ENCODE data around the gene MUC21.
"Not testable (repeated sequence)": the region's sequence is repeated elsewhere in the genome, so short reads cannot be mapped to it uniquely, and the experiment has no call there.

Gene MUC21

DNA sequence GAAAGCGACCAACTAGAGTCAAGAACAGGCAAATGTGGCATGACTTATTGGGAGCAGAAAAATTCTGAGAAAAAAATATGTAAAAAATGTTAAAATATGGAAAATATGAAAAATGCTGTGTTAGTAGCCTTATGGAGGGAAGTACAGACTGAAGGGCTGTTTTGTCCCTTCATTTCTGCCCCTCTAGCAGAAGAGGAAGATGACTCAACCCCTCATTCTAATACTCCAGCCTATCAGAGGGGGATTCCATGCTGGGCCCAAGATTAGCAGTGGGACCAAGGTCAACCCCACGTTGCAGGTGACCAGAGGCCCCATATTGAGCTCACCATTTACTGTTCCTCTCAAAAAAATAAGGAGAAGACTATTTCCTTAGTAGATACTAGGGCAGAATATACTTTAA is 8.4 kb downstream of the MUC21 start:
- H3K79me1 ChIP-seq (ENCODE audit: low read length) = peaks cover 2% of the 10 kb centered on the region
- no peaks in the 10 kb centered on the region for H3K36me3 ChIP-seq (ENCODE audit: control insufficient read depth in 1 of 2, insufficient read depth in 2 of 2, low read length in 2 of 2)
- no peak for DNase-seq
- H2AFZ ChIP-seq (ENCODE audit: insufficient read depth, low read length, poor library complexity) = no peak overlapping the region
- no peak overlapping the region for H2AK5ac ChIP-seq (ENCODE audit: low read length)
- no peak overlapping the region for H2BK12ac ChIP-seq (ENCODE audit: low read length)
- H2BK120ac ChIP-seq (ENCODE audit: insufficient read depth, low read length, poor library complexity) = no peak overlapping the region
- H4K91ac ChIP-seq (ENCODE audit: low read depth, low read length) = no peak overlapping the region
- no CpG with 5 or more reads among the region's 2 CpGs for WGBS (ENCODE audit: extremely low coverage, insufficient coverage, insufficient read length)
- H4K8ac ChIP-seq (ENCODE audit: low read depth, low read length) = no peak overlapping the region
- H2BK5ac ChIP-seq (ENCODE audit: low read depth, low read length, poor library complexity) = no peak overlapping the region
- no peak overlapping the region for H3K14ac ChIP-seq (ENCODE audit: low read length)
- H3K9me3 ChIP-seq (ENCODE audit: insufficient read depth, low read depth, low read length) = no peaks in the 10 kb centered on the region
- no peak overlapping the region for H3K18ac ChIP-seq (ENCODE audit: low read length)
- H3K27me3 ChIP-seq (ENCODE audit: insufficient read depth, low read length) = no peaks in the 10 kb centered on the region
- no peak overlapping the region for H3K4me2 ChIP-seq (ENCODE audit: low read length)
- no peak overlapping the region for H4K12ac ChIP-seq (ENCODE audit: low read depth, low read length)
- no peak overlapping the region for H3K9ac ChIP-seq (ENCODE audit: low read length)
- peaks cover 7 to 12% of the 10 kb centered on the region in 2 experiments for H3K4me1 ChIP-seq (ENCODE audit: control insufficient read depth in 1 of 2, insufficient read depth in 2 of 2, low read length in 2 of 2)
- no peaks in the 10 kb centered on the region for H3K79me2 ChIP-seq (ENCODE audit: control insufficient read depth, insufficient read depth, low read length, poor library complexity)
- no peak overlapping the region for H3K4ac ChIP-seq (ENCODE audit: low read depth, low read length)
- H3K4me3 ChIP-seq (ENCODE audit: low read depth, low read length) = no peak overlapping the region
- H3K27ac ChIP-seq (ENCODE audit: low read depth, low read length) = no peak overlapping the region
- no peak overlapping the region for H3K23ac ChIP-seq (ENCODE audit: low read length)

DNA sequence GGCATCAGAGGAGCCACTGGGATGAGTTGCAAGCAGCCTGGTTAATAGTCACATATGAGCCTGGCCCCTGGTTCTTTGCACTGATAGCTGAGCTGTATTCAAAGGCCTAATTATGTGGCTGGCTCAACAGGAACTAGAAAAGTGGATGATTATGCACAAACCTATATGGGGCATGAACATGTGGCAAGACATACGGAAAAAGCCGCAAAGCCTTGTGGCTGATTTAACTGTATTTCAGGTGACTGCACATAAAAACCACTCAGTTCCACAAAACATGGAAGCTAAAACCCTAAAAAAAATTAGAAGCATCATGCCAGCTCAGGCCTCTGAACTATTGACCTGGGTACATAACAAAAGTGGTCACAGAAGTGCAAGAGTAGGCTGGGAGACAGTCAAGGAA is 13.8 kb downstream of the MUC21 start:
- H3K9me3 ChIP-seq (ENCODE audit: insufficient read depth, low read depth, low read length) = peaks cover 2% of the 10 kb centered on the region
- no peak overlapping the region for H3K9ac ChIP-seq (ENCODE audit: low read length)
- H3K18ac ChIP-seq (ENCODE audit: low read length) = no peak overlapping the region
- H2BK120ac ChIP-seq (ENCODE audit: insufficient read depth, low read length, poor library complexity) = no peak overlapping the region
- H2BK5ac ChIP-seq (ENCODE audit: low read depth, low read length, poor library complexity) = no peak overlapping the region
- H3K27ac ChIP-seq (ENCODE audit: low read depth, low read length) = no peak overlapping the region
- H2AK5ac ChIP-seq (ENCODE audit: low read length) = no peak overlapping the region
- H3K36me3 ChIP-seq (ENCODE audit: control insufficient read depth in 1 of 2, insufficient read depth in 2 of 2, low read length in 2 of 2) = no peaks in the 10 kb centered on the region
- no peak overlapping the region for H3K23ac ChIP-seq (ENCODE audit: low read length)
- no peak overlapping the region for H3K4ac ChIP-seq (ENCODE audit: low read depth, low read length)
- no CpG with 5 or more reads among the region's 2 CpGs for whole genome bisulfite sequencing (ENCODE audit: extremely low coverage, insufficient coverage, insufficient read length)
- DNase-seq = no peak
- no peak overlapping the region for H2AFZ ChIP-seq (ENCODE audit: insufficient read depth, low read length, poor library complexity)
- H3K27me3 ChIP-seq (ENCODE audit: insufficient read depth, low read length) = no peaks in the 10 kb centered on the region
- no peak overlapping the region for H4K91ac ChIP-seq (ENCODE audit: low read depth, low read length)
- no peak overlapping the region for H3K14ac ChIP-seq (ENCODE audit: low read length)
- H2BK12ac ChIP-seq (ENCODE audit: low read length) = no peak overlapping the region
- H3K4me1 ChIP-seq (ENCODE audit: control insufficient read depth in 1 of 2, insufficient read depth in 2 of 2, low read length in 2 of 2) = no peaks in the 10 kb centered on the region
- no peaks in the 10 kb centered on the region for H3K79me1 ChIP-seq (ENCODE audit: low read length)
- H4K12ac ChIP-seq (ENCODE audit: low read depth, low read length) = no peak overlapping the region
- H3K4me3 ChIP-seq (ENCODE audit: low read depth, low read length) = no peak overlapping the region
- H4K8ac ChIP-seq (ENCODE audit: low read depth, low read length) = no peak overlapping the region
- H3K4me2 ChIP-seq (ENCODE audit: low read length) = no peak overlapping the region
- H3K79me2 ChIP-seq (ENCODE audit: control insufficient read depth, insufficient read depth, low read length, poor library complexity) = no peaks in the 10 kb centered on the region

DNA sequence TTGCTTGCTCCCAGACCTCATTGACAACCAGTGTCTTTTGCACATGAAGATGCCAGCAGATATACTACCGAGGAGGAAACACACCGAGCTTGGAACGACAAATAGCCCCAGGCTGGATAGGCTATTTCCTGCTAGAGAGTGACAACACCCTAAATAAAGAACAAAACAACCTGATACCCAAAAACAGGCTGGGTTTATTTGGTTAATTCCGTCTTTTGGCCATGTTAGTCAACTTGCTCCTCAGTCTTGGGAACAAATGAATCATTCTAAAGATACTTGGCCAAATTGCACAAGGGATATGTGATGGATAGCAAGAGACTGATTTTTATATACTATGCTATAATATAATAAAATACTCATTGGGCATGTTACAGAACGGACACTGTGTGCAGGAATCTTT is 15.3 kb downstream of the MUC21 start:
- no peak overlapping the region for H3K27ac ChIP-seq (ENCODE audit: low read depth, low read length)
- no peak overlapping the region for H4K91ac ChIP-seq (ENCODE audit: low read depth, low read length)
- H2AFZ ChIP-seq (ENCODE audit: insufficient read depth, low read length, poor library complexity) = no peak overlapping the region
- H3K27me3 ChIP-seq (ENCODE audit: insufficient read depth, low read length) = no peaks in the 10 kb centered on the region
- H3K14ac ChIP-seq (ENCODE audit: low read length) = no peak overlapping the region
- H2AK5ac ChIP-seq (ENCODE audit: low read length) = no peak overlapping the region
- H2BK5ac ChIP-seq (ENCODE audit: low read depth, low read length, poor library complexity) = no peak overlapping the region
- no peak overlapping the region for H2BK12ac ChIP-seq (ENCODE audit: low read length)
- H3K79me2 ChIP-seq (ENCODE audit: control insufficient read depth, insufficient read depth, low read length, poor library complexity) = no peaks in the 10 kb centered on the region
- H3K4ac ChIP-seq (ENCODE audit: low read depth, low read length) = no peak overlapping the region
- H4K8ac ChIP-seq (ENCODE audit: low read depth, low read length) = no peak overlapping the region
- H4K12ac ChIP-seq (ENCODE audit: low read depth, low read length) = no peak overlapping the region
- H3K23ac ChIP-seq (ENCODE audit: low read length) = no peak overlapping the region
- H3K79me1 ChIP-seq (ENCODE audit: low read length) = no peaks in the 10 kb centered on the region
- H2BK120ac ChIP-seq (ENCODE audit: insufficient read depth, low read length, poor library complexity) = no peak overlapping the region
- no peak overlapping the region for H3K18ac ChIP-seq (ENCODE audit: low read length)
- no peaks in the 10 kb centered on the region for H3K4me1 ChIP-seq (ENCODE audit: control insufficient read depth in 1 of 2, insufficient read depth in 2 of 2, low read length in 2 of 2)
- no peaks in the 10 kb centered on the region for H3K36me3 ChIP-seq (ENCODE audit: control insufficient read depth in 1 of 2, insufficient read depth in 2 of 2, low read length in 2 of 2)
- H3K4me3 ChIP-seq (ENCODE audit: low read depth, low read length) = no peak overlapping the region
- DNase-seq = no peak
- H3K9me3 ChIP-seq (ENCODE audit: insufficient read depth, low read depth, low read length) = peaks cover 2% of the 10 kb centered on the region
- no CpG with 5 or more reads among the region's 5 CpGs for WGBS (ENCODE audit: extremely low coverage, insufficient coverage, insufficient read length)
- H3K9ac ChIP-seq (ENCODE audit: low read length) = no peak overlapping the region
- no peak overlapping the region for H3K4me2 ChIP-seq (ENCODE audit: low read length)

DNA sequence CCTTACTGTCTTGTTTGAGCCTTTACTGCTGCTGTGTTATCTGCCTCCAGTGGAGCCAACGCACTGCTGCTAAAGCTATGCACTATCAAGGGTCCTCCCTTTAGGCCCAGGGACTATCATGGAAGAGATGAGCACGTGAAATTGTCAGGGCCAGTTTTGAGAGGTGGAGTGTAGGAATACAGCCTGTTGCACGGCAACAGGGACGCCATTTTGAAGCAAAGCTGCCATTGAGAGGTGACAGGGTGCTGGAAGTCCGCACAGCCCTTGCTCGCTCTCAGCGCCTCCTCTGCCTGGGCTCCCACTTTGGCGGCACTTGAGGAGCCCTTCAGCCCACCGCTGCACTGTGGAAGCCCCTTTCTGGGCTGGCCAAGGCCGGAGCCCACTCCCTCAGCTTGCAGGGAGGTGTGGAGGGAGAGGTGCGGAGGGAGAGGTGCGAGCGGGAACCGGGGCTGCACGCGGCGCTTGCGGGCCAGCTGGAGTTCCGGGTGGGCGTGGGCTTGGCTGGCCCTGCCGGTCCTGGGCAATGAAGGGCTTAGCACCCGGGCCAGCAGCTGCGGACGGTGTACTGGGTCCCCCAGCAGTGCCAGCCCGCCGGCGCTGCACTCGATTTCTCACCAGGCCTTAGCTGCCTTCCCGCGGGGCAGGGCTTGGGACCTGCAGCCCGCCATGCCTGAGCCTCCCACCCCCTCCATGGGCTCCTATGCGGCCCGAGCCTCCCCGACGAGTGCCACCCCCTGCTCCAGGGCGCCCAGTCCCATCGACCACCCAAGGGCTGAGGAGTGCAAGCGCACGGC is 16.7 kb downstream of the MUC21 start:
- H4K8ac ChIP-seq (ENCODE audit: low read depth, low read length); H3K4me2 ChIP-seq (ENCODE audit: low read length); H4K91ac ChIP-seq (ENCODE audit: low read depth, low read length); H3K79me2 ChIP-seq (ENCODE audit: control insufficient read depth, insufficient read depth, low read length, poor library complexity); H3K4me1 ChIP-seq (ENCODE audit: control insufficient read depth in 1 of 2, insufficient read depth in 2 of 2, low read length in 2 of 2); H3K36me3 ChIP-seq (ENCODE audit: control insufficient read depth in 1 of 2, insufficient read depth in 2 of 2, low read length in 2 of 2); H3K27me3 ChIP-seq (ENCODE audit: insufficient read depth, low read length); H3K18ac ChIP-seq (ENCODE audit: low read length); H3K4me3 ChIP-seq (ENCODE audit: low read depth, low read length); H3K14ac ChIP-seq (ENCODE audit: low read length); DNase-seq; H2AK5ac ChIP-seq (ENCODE audit: low read length); H3K4ac ChIP-seq (ENCODE audit: low read depth, low read length); H3K23ac ChIP-seq (ENCODE audit: low read length); H2BK12ac ChIP-seq (ENCODE audit: low read length); H4K12ac ChIP-seq (ENCODE audit: low read depth, low read length); H2AFZ ChIP-seq (ENCODE audit: insufficient read depth, low read length, poor library complexity); H3K79me1 ChIP-seq (ENCODE audit: low read length); H3K27ac ChIP-seq (ENCODE audit: low read depth, low read length); H3K9ac ChIP-seq (ENCODE audit: low read length); H2BK120ac ChIP-seq (ENCODE audit: insufficient read depth, low read length, poor library complexity); H2BK5ac ChIP-seq (ENCODE audit: low read depth, low read length, poor library complexity); H3K9me3 ChIP-seq (ENCODE audit: insufficient read depth, low read depth, low read length): not testable (repeated sequence)
- no CpG with 5 or more reads among the region's 39 CpGs for WGBS (ENCODE audit: extremely low coverage, insufficient coverage, insufficient read length)
